WTC11 (cell line): Measurements from ENCODE around the gene XIRP2.
"Not testable (repeated sequence)": the region's sequence is repeated elsewhere in the genome, so short reads cannot be mapped to it uniquely, and the experiment has no call there.

Source experiments
- GABPB1 ChIP-seq: sonication (generic); formaldehyde crosslinking; IDR thresholded peaks from 2 replicates; pipeline ENCODE4 v1.8.1; 2023; ENCODE audit warnings: mild to moderate bottlenecking, missing genetic modification reagents
- NFE2L1 ChIP-seq: sonication (generic); formaldehyde crosslinking; IDR thresholded peaks from 2 replicates; pipeline ENCODE4 v1.8.1; 2023; ENCODE audit warnings: missing genetic modification reagents
- NFYB ChIP-seq: sonication (generic); formaldehyde crosslinking; conservative IDR thresholded peaks from 2 replicates; pipeline ENCODE4 v1.8.0; 2022; ENCODE audit warnings: low read depth, missing genetic modification reagents
- NR2C2 ChIP-seq: sonication (generic); formaldehyde crosslinking; IDR thresholded peaks from 2 replicates; pipeline ENCODE4 v1.8.0; 2022; ENCODE audit warnings: mild to moderate bottlenecking, missing genetic modification reagents
- SMAD3 ChIP-seq: sonication (generic); formaldehyde crosslinking; IDR thresholded peaks from 2 replicates; pipeline ENCODE4 v1.8.0; 2022; ENCODE audit warnings: missing genetic modification reagents, mild to moderate bottlenecking, borderline replicate concordance
- TCF7 ChIP-seq: sonication (generic); formaldehyde crosslinking; IDR thresholded peaks from 2 replicates; pipeline ENCODE4 v1.8.0; 2022; ENCODE audit warnings: mild to moderate bottlenecking, low read depth, missing genetic modification reagents, moderate library complexity
- TF ChIP-seq, protein P1 (sequence below): fragments of 200-600 bp; IDR thresholded peaks from 2 replicates; pipeline ENCODE4 v1.8.0; 2022; ENCODE audit warnings: antibody characterized with exemption
- TF ChIP-seq, protein P2 (sequence below): sonication (generic); formaldehyde crosslinking; IDR thresholded peaks from 2 replicates; pipeline ENCODE4 v1.8.1; 2022; ENCODE audit warnings: mild to moderate bottlenecking, missing genetic modification reagents, moderate library complexity, borderline replicate concordance
- TF ChIP-seq, protein P3 (sequence below): sonication (generic); formaldehyde crosslinking; IDR thresholded peaks from 2 replicates; pipeline ENCODE4 v1.8.1; 2022; ENCODE audit warnings: mild to moderate bottlenecking, moderate library complexity, missing genetic modification reagents

DNA sequence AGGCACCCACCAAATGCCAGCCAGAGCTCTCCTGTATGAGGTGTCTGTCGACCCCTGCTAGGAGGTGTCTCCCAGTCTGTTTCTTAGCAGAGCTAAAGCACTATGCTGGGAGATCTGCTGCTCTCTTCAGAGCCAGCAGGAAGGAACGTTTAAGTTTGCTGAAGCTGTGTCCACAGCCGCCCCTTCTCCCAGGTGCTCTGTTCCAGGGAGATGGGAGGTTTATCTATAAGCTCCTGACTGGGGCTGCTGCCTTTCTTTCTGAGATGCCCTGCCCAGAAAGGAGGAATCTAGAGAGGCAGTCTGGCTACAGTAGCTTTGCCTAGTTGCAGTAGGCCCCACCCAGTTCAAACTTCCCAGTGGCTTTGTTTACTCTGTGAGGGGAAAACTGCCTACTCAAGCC, 210.7 kb downstream of the XIRP2 start:
- TF ChIP-seq NFE2L1, NR2C2, GABPB1, NFYB, TCF7, SMAD3 (CRISPR knock-in tag): not testable (repeated sequence)
- TF ChIP-seq, protein P1, sequence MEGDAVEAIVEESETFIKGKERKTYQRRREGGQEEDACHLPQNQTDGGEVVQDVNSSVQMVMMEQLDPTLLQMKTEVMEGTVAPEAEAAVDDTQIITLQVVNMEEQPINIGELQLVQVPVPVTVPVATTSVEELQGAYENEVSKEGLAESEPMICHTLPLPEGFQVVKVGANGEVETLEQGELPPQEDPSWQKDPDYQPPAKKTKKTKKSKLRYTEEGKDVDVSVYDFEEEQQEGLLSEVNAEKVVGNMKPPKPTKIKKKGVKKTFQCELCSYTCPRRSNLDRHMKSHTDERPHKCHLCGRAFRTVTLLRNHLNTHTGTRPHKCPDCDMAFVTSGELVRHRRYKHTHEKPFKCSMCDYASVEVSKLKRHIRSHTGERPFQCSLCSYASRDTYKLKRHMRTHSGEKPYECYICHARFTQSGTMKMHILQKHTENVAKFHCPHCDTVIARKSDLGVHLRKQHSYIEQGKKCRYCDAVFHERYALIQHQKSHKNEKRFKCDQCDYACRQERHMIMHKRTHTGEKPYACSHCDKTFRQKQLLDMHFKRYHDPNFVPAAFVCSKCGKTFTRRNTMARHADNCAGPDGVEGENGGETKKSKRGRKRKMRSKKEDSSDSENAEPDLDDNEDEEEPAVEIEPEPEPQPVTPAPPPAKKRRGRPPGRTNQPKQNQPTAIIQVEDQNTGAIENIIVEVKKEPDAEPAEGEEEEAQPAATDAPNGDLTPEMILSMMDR: not testable (repeated sequence)
- TF ChIP-seq, protein P2, sequence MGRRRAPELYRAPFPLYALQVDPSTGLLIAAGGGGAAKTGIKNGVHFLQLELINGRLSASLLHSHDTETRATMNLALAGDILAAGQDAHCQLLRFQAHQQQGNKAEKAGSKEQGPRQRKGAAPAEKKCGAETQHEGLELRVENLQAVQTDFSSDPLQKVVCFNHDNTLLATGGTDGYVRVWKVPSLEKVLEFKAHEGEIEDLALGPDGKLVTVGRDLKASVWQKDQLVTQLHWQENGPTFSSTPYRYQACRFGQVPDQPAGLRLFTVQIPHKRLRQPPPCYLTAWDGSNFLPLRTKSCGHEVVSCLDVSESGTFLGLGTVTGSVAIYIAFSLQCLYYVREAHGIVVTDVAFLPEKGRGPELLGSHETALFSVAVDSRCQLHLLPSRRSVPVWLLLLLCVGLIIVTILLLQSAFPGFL: not testable (repeated sequence)
- TF ChIP-seq, protein P3, sequence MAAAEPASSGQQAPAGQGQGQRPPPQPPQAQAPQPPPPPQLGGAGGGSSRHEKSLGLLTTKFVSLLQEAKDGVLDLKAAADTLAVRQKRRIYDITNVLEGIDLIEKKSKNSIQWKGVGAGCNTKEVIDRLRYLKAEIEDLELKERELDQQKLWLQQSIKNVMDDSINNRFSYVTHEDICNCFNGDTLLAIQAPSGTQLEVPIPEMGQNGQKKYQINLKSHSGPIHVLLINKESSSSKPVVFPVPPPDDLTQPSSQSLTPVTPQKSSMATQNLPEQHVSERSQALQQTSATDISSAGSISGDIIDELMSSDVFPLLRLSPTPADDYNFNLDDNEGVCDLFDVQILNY: not testable (repeated sequence)
